HUES64 (cell line): ENCODE data around the gene SUPT3H.
A peak's percentile ranks its signal among the peaks of the same experiment; 100 is the strongest.
"Not testable (repeated sequence)": the region's sequence is repeated elsewhere in the genome, so short reads cannot be mapped to it uniquely, and the experiment has no call there.

Source experiments
- H3K27ac ChIP-seq: 2 replicates; pipeline ENCODE4 v1.7.0; 2013; ENCODE audit warnings: low read depth, low read length, inconsistent platforms
- H3K27me3 ChIP-seq: 2 replicates; pipeline ENCODE4 v1.6.1; 2013; ENCODE audit warnings: mild to moderate bottlenecking, low read length; ENCODE audit not compliant: insufficient read depth
- H3K36me3 ChIP-seq: 2 replicates; pipeline ENCODE4 v1.6.1; 2013; ENCODE audit warnings: mild to moderate bottlenecking, low read length; ENCODE audit not compliant: insufficient read depth
- H3K4me1 ChIP-seq: 2 replicates; pipeline ENCODE4 v1.6.1; 2013; ENCODE audit warnings: mild to moderate bottlenecking, low read length, moderate library complexity; ENCODE audit not compliant: insufficient read depth
- H3K4me3 ChIP-seq: 2 replicates; pipeline ENCODE4 v1.5.1; 2013; ENCODE audit warnings: mild to moderate bottlenecking, low read length, moderate library complexity
- H3K9ac ChIP-seq: 2 replicates; pipeline ENCODE4 v1.6.1; 2013; ENCODE audit warnings: mild to moderate bottlenecking, low read depth, low read length
- H3K9me3 ChIP-seq: 2 replicates; pipeline ENCODE4 v1.6.1; 2013; ENCODE audit warnings: low read depth, low read length; ENCODE audit not compliant: insufficient read depth
- WGBS: fragments of 150-250, 120-280 bp; methylation state at CpG from one replicate; pipeline ENCODE4 v1.1.7; 2013; ENCODE audit warnings: missing lambda C conversion rate; 5-methylcytosine and 5-hydroxymethylcytosine counted together

SUPT3H gene

DNA sequence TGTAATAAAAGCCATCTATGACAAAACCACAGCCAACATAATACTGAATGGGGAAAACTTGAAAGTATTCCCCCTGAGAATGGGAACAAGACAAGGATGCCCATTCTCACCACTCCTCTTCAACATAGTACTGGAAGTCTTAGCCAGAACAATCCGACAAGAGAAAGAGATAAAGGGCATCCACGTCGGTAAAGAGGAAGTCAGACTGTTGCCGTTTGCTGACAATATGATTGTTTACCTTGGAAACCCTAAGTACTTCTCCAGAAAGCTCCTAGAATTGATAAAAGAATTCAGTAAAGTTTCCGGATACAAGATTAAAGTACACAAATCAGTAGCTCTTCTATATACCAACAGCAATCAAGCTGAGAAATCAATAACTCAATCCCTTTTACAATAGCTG, 63.6 kb downstream of the SUPT3H start:
- Histone ChIP-seq H3K4me1 (no peaks in the 10 kb centered on the region), H3K4me3 (no peak overlapping the region), H3K27me3 (no peaks in the 10 kb centered on the region), H3K27ac (no peak overlapping the region), H3K9ac (no peak overlapping the region), H3K36me3 (peaks cover under 1% of the 10 kb centered on the region; the same call in 1 of the 2 replicates), H3K9me3 (peaks cover 6% of the 10 kb centered on the region)
- 93% methylated on average over 5 of the region's 5 CpGs for WGBS

DNA sequence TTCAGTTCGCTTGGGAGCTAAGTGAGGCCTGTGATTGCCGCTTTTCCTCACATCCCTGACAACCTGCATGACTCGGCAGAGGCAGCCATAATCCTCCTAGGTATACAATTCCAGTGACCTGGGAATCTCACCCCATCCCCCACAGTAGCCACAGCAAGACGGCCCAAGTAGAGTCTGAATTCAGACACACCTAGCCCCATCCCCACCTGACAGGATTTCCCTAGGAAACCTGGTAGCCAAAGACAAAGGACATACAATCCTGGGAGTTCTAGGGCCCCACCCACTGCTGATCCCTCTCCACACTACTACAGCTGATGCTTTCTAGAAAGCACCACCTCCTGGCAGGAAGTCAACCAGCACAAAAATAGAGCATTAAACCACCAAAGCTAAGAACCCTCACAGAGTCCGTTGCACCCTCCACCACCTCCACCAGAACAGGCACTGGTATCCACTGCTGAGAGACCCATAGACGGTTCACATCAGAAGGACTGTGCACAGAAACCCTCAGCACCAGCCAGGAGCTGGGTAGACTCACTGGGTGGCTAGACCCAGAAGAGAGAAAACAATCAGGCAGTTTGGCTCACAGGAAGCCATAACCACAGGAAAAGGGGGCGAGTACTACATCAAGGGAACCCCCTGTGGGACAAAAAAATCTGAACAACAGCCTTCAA, 67.5 kb downstream of the SUPT3H start:
- Histone ChIP-seq H3K9me3 (peaks cover 32% of the 10 kb centered on the region), H3K9ac (no peak overlapping the region), H3K4me3 (no peak overlapping the region), H3K4me1 (no peaks in the 10 kb centered on the region), H3K36me3 (peaks cover 8% of the 10 kb centered on the region; the same call in 1 of the 2 replicates), H3K27ac (peak overlapping the region; percentile 55; the same call in 1 of the 2 replicates), H3K27me3 (no peaks in the 10 kb centered on the region)
- WGBS = 89% methylated on average over 7 of the region's 7 CpGs

DNA sequence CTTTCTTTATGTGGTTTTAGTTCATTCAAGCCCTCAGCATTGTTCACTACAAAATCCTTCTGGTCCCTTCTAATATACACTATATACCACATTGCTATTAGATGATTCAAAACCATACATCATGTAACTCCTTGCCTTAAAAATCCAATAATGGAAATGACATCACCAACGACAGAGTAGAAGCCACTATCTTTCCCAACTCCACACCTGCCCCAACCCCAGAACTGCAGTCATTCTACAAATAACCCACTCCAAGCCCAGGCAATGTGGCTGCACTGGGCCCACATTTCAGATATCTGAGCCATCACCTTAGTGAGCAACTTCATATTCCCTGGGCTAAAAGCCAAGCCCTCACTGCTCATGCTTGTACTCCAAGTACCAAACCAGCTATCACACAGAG, 72.2 kb downstream of the SUPT3H start:
- no peak overlapping the region for H3K27ac ChIP-seq
- no peak overlapping the region for H3K4me3 ChIP-seq
- H3K9me3 ChIP-seq = peaks cover 32% of the 10 kb centered on the region
- H3K27me3 ChIP-seq = no peaks in the 10 kb centered on the region
- 91% methylated on average over 1 of the region's 1 CpG for WGBS
- no peak overlapping the region for H3K9ac ChIP-seq
- H3K36me3 ChIP-seq = peaks cover 8% of the 10 kb centered on the region; the same call in 1 of the 2 replicates
- no peaks in the 10 kb centered on the region for H3K4me1 ChIP-seq

DNA sequence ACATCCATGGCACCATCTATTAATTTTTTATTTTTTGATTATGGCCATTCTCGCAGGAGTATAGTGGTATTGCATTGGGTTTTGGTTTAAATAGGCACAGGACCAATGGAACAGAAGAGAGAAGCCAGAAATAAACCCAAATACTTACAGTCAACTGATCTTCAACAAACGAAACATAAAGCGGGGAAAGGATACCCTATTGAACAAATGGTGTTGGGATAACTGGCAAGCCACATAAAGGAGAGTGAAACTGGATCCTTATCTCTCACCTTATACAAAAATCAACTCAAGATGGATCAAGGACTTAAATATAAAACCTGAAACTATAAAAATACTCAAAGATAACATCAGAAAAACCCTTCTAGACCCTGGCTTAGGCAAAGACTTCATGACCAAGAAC, 74.9 kb downstream of the SUPT3H start:
- Histone ChIP-seq H3K9ac (no peak overlapping the region), H3K4me3 (no peak overlapping the region), H3K9me3 (peaks cover 21% of the 10 kb centered on the region), H3K27me3 (no peaks in the 10 kb centered on the region), H3K27ac (no peak overlapping the region), H3K4me1 (no peaks in the 10 kb centered on the region), H3K36me3 (peaks cover 5% of the 10 kb centered on the region; the same call in 1 of the 2 replicates)
- whole genome bisulfite sequencing = 100% methylated on average over 1 of the region's 3 CpGs

DNA sequence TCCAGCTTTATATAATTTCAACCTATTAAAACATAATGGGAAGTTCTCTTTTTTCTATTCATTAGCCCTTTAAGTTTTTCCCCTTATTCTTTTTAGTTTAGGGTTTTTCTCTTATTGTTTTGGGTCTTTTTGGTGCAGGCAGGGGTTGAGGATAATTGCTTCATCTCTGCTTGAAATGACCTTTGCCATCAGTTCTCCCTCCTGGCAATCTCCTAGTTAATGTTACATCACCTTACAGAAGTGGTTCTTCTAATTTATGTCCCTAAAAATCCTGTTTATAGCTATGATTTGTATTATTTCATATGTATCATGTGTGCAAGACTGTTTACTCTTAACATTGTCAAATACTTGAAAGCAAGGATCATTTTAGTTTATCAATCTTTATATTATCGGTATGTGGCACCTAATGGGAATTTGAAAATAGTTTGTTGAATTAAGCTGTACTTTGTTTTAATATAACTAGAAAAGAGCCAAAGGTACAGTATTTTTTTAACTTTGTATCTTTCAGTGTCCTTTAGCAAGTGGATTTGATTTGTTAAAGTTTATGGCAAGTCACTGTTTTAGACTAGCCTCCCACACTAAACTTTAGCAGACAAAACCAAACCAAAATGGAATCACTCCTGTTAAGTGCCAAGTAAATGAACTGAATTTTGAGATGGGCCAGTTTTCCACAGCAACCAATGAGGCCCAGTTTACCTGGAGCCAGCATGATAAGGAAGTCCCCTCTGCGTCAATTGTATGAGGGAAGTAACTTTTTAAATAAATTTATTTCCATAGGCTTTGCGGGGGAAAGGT, 76.2 kb downstream of the SUPT3H start:
- 87% methylated on average over 3 of the region's 3 CpGs for WGBS
- Histone ChIP-seq H3K9ac (no peak overlapping the region), H3K4me3 (no peak overlapping the region)

DNA sequence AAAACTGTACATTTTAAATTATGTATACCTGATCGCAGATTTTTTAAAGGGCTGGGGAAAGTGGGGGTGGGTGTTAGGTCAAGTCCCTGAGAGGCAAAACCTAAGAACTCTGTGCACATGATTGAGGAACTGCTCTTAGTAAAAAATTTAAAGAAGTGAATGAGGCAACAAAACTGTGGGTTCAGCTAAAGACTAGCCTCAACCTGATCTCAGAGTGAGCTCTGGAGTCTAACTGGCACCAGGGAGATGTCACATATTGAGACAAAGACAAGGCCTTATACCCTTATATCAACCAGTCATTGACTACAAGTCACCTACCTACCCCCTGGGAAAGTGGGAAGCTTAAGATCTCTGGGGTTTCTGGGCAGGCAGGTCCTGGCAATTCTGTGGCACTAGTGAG, 77.0 kb downstream of the SUPT3H start:
- WGBS = 97% methylated on average over 1 of the region's 1 CpG
- no peak overlapping the region for H3K27ac ChIP-seq

More for the DNA sequence above, 76.2 kb downstream of the SUPT3H start:
- Histone ChIP-seq H3K4me1 (no peaks in the 10 kb centered on the region), H3K9me3 (peaks cover 9% of the 10 kb centered on the region), H3K27ac (no peak overlapping the region), H3K27me3 (no peaks in the 10 kb centered on the region), H3K36me3 (peaks cover 3% of the 10 kb centered on the region; the same call in 1 of the 2 replicates)

DNA sequence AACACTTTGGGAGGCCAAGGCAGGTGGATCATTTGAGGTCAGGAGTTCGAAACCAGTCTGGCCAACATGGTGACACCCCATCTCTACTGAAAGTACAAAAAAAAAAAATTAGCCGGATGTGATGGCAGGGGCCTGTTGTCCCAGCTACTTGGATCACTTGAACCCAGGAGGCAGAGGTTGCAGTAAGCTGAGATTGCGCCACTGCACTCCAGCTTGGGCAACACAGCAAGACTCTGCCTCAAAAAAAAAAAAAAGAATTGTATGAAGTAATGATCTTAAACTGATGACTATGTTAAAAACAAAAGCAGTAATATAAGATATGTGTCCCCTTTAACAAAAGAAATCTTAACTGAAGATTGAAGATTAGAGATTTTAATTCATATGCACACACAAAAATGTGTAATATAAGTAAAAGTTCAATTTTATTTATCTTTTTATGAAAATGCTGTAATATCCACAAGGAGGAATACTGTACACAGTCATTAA, 78.6 kb downstream of the SUPT3H start:
- 98% methylated on average over 3 of the region's 3 CpGs for WGBS
- H3K4me1 ChIP-seq = no peaks in the 10 kb centered on the region
- no peak overlapping the region for H3K27ac ChIP-seq
- no peaks in the 10 kb centered on the region for H3K9me3 ChIP-seq
- no peak overlapping the region for H3K9ac ChIP-seq
- no peaks in the 10 kb centered on the region; the same call in 1 of the 2 replicates for H3K36me3 ChIP-seq
- no peaks in the 10 kb centered on the region for H3K27me3 ChIP-seq
- no peak overlapping the region for H3K4me3 ChIP-seq

More for the DNA sequence above, 77.0 kb downstream of the SUPT3H start:
- H3K4me3 ChIP-seq = no peak overlapping the region
- H3K27me3 ChIP-seq = no peaks in the 10 kb centered on the region
- H3K9ac ChIP-seq = no peak overlapping the region
- H3K9me3 ChIP-seq = peaks cover 1% of the 10 kb centered on the region
- no peaks in the 10 kb centered on the region; the same call in 1 of the 2 replicates for H3K36me3 ChIP-seq
- no peaks in the 10 kb centered on the region for H3K4me1 ChIP-seq

DNA sequence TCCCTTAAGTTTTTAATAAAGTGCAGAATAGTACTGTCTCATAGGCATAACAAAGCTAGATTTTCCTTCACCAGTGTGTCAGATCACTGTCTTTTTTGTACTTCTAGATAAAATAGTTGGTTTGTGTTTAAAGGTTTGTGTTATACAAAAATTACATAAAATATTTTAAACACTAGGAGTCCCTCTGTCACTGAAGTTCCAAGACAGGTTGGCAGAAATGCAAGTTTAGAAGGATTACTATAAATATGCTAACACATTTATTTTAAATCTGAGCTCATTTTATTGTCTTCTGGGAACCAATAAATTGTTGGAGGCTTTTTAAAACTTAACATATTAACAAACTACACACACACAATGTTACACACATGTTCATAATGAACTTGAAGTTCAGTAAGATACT, 80.4 kb downstream of the SUPT3H start:
- H3K36me3 ChIP-seq = no peaks in the 10 kb centered on the region

DNA sequence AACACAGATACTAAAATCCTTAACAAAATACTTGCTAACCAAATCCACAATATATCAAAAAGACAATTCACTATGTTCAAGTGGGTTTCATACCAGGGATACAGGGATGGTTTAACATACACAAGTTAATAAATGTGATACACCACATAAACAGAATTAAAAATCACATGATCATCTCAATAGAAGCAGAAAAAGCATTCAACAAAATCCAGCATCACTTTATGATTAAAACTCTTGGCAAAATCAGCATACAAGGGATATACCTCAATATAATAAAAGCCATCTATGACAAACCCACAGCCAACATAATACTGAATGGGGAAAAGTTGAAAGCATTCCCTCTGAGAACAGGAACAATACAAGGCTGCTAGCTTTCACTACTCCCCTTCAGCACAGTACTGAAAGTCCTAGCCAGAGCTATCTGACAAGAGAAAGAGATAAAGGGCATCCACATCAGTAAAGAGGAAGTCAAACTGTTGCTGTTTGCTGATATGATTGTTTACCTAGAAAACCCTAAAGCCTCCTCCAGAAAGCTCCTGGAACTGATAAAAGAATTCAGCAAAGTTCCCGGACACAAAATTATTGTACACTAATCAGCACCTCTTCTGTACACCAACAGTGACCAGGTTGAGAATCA, 83.6 kb downstream of the SUPT3H start:
- H3K4me1 ChIP-seq, H3K27me3 ChIP-seq, H3K4me3 ChIP-seq, H3K9me3 ChIP-seq, H3K9ac ChIP-seq, H3K27ac ChIP-seq, H3K36me3 ChIP-seq: not testable (repeated sequence)
- 92% methylated on average over 1 of the region's 1 CpG for WGBS

More for the DNA sequence above, 80.4 kb downstream of the SUPT3H start:
- Histone ChIP-seq H3K27me3 (no peaks in the 10 kb centered on the region), H3K27ac (no peak overlapping the region), H3K9ac (no peak overlapping the region), H3K4me1 (0 out of 2 replicates have a peak, but pooled peaks cover 6% of the 10 kb centered on the region), H3K4me3 (no peak overlapping the region), H3K9me3 (no peaks in the 10 kb centered on the region)

DNA sequence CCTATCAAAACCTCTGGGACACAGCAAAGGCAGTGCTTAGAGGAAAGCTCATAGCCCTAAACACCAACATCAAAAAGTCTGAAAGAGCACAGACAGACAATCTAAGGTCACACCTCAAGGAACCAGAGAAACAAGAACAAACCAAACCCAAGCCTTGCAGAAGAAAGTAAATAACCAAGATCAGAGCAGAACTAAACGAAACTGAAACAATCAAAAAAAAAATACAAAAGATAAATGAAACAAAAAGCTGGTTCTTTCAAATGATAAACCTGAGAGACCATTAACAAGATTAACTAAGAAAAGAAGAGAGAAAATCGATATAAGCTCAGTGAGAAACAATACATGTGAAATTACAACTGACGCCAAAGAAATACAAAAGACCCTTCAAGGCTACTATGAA, 84.4 kb downstream of the SUPT3H start:
- no peaks in the 10 kb centered on the region for H3K9me3 ChIP-seq
- 75% methylated on average over 1 of the region's 3 CpGs for WGBS

More for the DNA sequence above, 84.4 kb downstream of the SUPT3H start:
- Histone ChIP-seq H3K27me3 (no peaks in the 10 kb centered on the region), H3K9ac (no peak overlapping the region), H3K27ac (no peak overlapping the region), H3K36me3 (no peaks in the 10 kb centered on the region), H3K4me3 (no peak overlapping the region), H3K4me1 (0 out of 2 replicates have a peak, but pooled peaks cover 6% of the 10 kb centered on the region)
